Subcutaneous preadipocyte (primary cell): Measurements from ENCODE around the gene NLRP2B. TPM values are rescaled to one million over a fixed set of nuclear protein-coding genes. Genes with fewer than 3 reads are reported as not detected.

ENCODE experiments used
- total RNA-seq: library from RNA; depleted of rRNA; stranded (reverse); fragments of >200 nt; gene quantifications from 2 replicates; pipeline ENCODE4 v1.2.3, GENCODE V29; 2012

Gene NLRP2B
- total RNA-seq = not detected in 2 replicates

DNA sequence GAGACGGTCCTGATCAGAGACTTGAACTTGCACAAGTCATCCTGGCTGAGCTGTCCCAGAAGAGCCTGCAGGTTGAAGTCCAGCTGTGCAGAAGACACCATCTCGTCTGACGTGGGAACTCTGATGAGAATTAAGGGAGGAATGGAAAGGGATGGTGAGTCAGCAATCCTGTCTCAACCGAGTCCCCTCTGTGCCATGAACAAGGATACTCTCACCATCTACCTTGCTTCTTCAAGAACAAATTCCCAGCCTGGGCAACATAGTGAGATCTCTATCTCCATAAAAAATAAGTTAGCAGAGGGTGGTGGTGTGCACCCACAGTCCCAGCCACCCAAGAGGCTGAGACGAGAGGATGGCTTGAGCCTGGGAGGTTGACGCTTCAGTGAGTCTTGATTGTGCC lies at the start of gene NLRP2B:
NLRP2B (minus strand) TSS at position 101 of the 400 bp plus-strand sequence.

Other genes with a start within 250 kb of the NLRP2B start
- gene ZXDB, start 88.2 kb downstream of the NLRP2B start, total RNA-seq = 7.3 and 10.2 TPM in 2 replicates
- gene ZXDA, start 230.2 kb upstream of the NLRP2B start, total RNA-seq = 3.7 and 4.7 TPM in 2 replicates